Activated T-helper 17 cell treated with anti-CD3 and anti-CD28 coated beads, Interleukin-2, amount 50 U/mL, for 72 hours (primary cell): ENCODE data around the gene CHFR. TPM values are rescaled to one million over a fixed set of nuclear protein-coding genes. Genes with fewer than 3 reads are reported as not detected.
"Not testable (repeated sequence)": the region's sequence is repeated elsewhere in the genome, so short reads cannot be mapped to it uniquely, and the experiment has no call there.

Experiments
- ATAC-seq: fragments of 150-1000 bp; cut with Tn5 transposase; replicated peaks from 2 replicates; pipeline ENCODE4 v1.10.0; 2021; ENCODE audit warnings: mild to moderate bottlenecking, moderate library complexity
- H3K27ac Mint-ChIP-seq: one replicate; pipeline ENCODE4 v1.8.0; 2022; ENCODE audit warnings: mixed read lengths
- H3K27me3 Mint-ChIP-seq: one replicate; pipeline ENCODE4 v1.8.0; 2022; ENCODE audit warnings: mixed read lengths
- H3K36me3 Mint-ChIP-seq: one replicate; pipeline ENCODE4 v1.8.0; 2022; ENCODE audit warnings: low read depth, mild to moderate bottlenecking, mixed read lengths
- H3K4me1 Mint-ChIP-seq: one replicate; pipeline ENCODE4 v1.8.0; 2022; ENCODE audit warnings: mixed read lengths
- H3K4me3 Mint-ChIP-seq: one replicate; pipeline ENCODE4 v1.8.0; 2022; ENCODE audit warnings: mild to moderate bottlenecking, mixed read lengths
- H3K9me3 Mint-ChIP-seq: one replicate; pipeline ENCODE4 v1.8.0; 2022; ENCODE audit warnings: mixed read lengths
- total RNA-seq, 2 donors: library from RNA; stranded (reverse); gene quantifications; one replicate each; pipeline ENCODE4 v1.2.3, GENCODE V29; 2022

The CHFR gene
- 10 to 100 TPM; 41.5 to 59.9 TPM for total RNA-seq

GRCh38 chr12:132887513-132888351 is at the start of gene CHFR:
TSS of gene CHFR (minus strand) at chr12:132887605. CDS start at chr12:132887328, 277 bp downstream.
- Mint-ChIP-seq H3K9me3 (no peaks in the 10 kb centered on the region), H3K36me3 (peaks cover 35% of the 10 kb centered on the region), H3K27me3 (no peaks in the 10 kb centered on the region)

GRCh38 chr12:132936921-132937320 is 49.5 kb upstream of the CHFR start:
- not testable (repeated sequence) for H3K4me3 Mint-ChIP-seq, H3K27me3 Mint-ChIP-seq, H3K4me1 Mint-ChIP-seq, H3K27ac Mint-ChIP-seq, ATAC-seq
- Mint-ChIP-seq H3K9me3 (peaks cover 12% of the 10 kb centered on the region), H3K36me3 (peaks cover 54% of the 10 kb centered on the region)

More at GRCh38 chr12:132887513-132888351, at the start of gene CHFR:
- H3K4me1 Mint-ChIP-seq = peaks cover 17% of the 10 kb centered on the region
- H3K4me3 Mint-ChIP-seq = peak within 1 kb of the TSS; percentile 100
- ATAC-seq = peak; percentile 99
- H3K27ac Mint-ChIP-seq = peak within 1 kb of the TSS; percentile 100

- peaks cover 54% of the 10 kb centered on the region for H3K36me3 Mint-ChIP-seq
- peaks cover 13% of the 10 kb centered on the region for H3K9me3 Mint-ChIP-seq
- no peak overlapping the region for H3K27ac Mint-ChIP-seq
- ATAC-seq = no peak
- no peaks in the 10 kb centered on the region for H3K27me3 Mint-ChIP-seq
- peaks cover 2% of the 10 kb centered on the region for H3K4me1 Mint-ChIP-seq
- H3K4me3 Mint-ChIP-seq = no peak overlapping the region
Measured at GRCh38 chr12:132936163-132936562, 48.8 kb upstream of the CHFR start.

- no peak overlapping the region for H3K4me3 Mint-ChIP-seq
- peaks cover 3% of the 10 kb centered on the region for H3K4me1 Mint-ChIP-seq
- no peak for ATAC-seq
- peaks cover 45% of the 10 kb centered on the region for H3K9me3 Mint-ChIP-seq
- no peaks in the 10 kb centered on the region for H3K27me3 Mint-ChIP-seq
- H3K27ac Mint-ChIP-seq = no peak overlapping the region
- H3K36me3 Mint-ChIP-seq = peaks cover 46% of the 10 kb centered on the region
Measured at GRCh38 chr12:132926415-132926833, 39.0 kb upstream of the CHFR start.

GRCh38 chr12:132925597-132926414 is 38.4 kb upstream of the CHFR start:
- no peaks in the 10 kb centered on the region for H3K27me3 Mint-ChIP-seq
- no peak for ATAC-seq
- H3K36me3 Mint-ChIP-seq = peaks cover 40% of the 10 kb centered on the region
- H3K4me3 Mint-ChIP-seq = no peak overlapping the region
- H3K4me1 Mint-ChIP-seq = no peaks in the 10 kb centered on the region
- peaks cover 44% of the 10 kb centered on the region for H3K9me3 Mint-ChIP-seq
- H3K27ac Mint-ChIP-seq = no peak overlapping the region

- Mint-ChIP-seq H3K36me3 (peaks cover 28% of the 10 kb centered on the region), H3K4me1 (no peaks in the 10 kb centered on the region), H3K4me3 (no peak overlapping the region), H3K27ac (no peak overlapping the region), H3K27me3 (no peaks in the 10 kb centered on the region), H3K9me3 (peaks cover 39% of the 10 kb centered on the region)
- no peak for ATAC-seq
Measured at GRCh38 chr12:132924356-132924755, 37.0 kb upstream of the CHFR start.

GRCh38 chr12:132923356-132923909 is 36.0 kb upstream of the CHFR start:
- no peak for ATAC-seq

GRCh38 chr12:132922676-132923075 is 35.3 kb upstream of the CHFR start:
- no peak for ATAC-seq
- Mint-ChIP-seq H3K27ac (no peak overlapping the region), H3K36me3 (peaks cover 12% of the 10 kb centered on the region), H3K9me3 (peaks cover 41% of the 10 kb centered on the region), H3K4me3 (no peak overlapping the region), H3K27me3 (no peaks in the 10 kb centered on the region), H3K4me1 (no peaks in the 10 kb centered on the region)

More at GRCh38 chr12:132923356-132923909, 36.0 kb upstream of the CHFR start:
- H3K27ac Mint-ChIP-seq = no peak overlapping the region
- H3K36me3 Mint-ChIP-seq = peaks cover 18% of the 10 kb centered on the region
- H3K4me3 Mint-ChIP-seq = no peak overlapping the region
- no peaks in the 10 kb centered on the region for H3K27me3 Mint-ChIP-seq
- H3K4me1 Mint-ChIP-seq = no peaks in the 10 kb centered on the region
- H3K9me3 Mint-ChIP-seq = peaks cover 36% of the 10 kb centered on the region

- H3K27me3 Mint-ChIP-seq = no peaks in the 10 kb centered on the region
- no peak overlapping the region for H3K4me3 Mint-ChIP-seq
- peaks cover 38% of the 10 kb centered on the region for H3K9me3 Mint-ChIP-seq
- H3K27ac Mint-ChIP-seq = no peak overlapping the region
- no peaks in the 10 kb centered on the region for H3K4me1 Mint-ChIP-seq
- ATAC-seq = no peak
- H3K36me3 Mint-ChIP-seq = peaks cover 7% of the 10 kb centered on the region
Measured at GRCh38 chr12:132921685-132922084, 34.3 kb upstream of the CHFR start.

GRCh38 chr12:132918680-132919079 is 31.3 kb upstream of the CHFR start:
- Mint-ChIP-seq H3K9me3 (peaks cover 30% of the 10 kb centered on the region), H3K27ac (no peak overlapping the region), H3K27me3 (no peaks in the 10 kb centered on the region), H3K4me1 (no peaks in the 10 kb centered on the region), H3K36me3 (peaks cover 6% of the 10 kb centered on the region), H3K4me3 (no peak overlapping the region)
- ATAC-seq = no peak

GRCh38 chr12:132909030-132909368 is 21.6 kb upstream of the CHFR start:
- no peak for ATAC-seq
- no peaks in the 10 kb centered on the region for H3K4me1 Mint-ChIP-seq
- no peaks in the 10 kb centered on the region for H3K36me3 Mint-ChIP-seq
- H3K4me3 Mint-ChIP-seq = peak overlapping the region; percentile 90
- H3K27me3 Mint-ChIP-seq = no peaks in the 10 kb centered on the region
- peaks cover 18% of the 10 kb centered on the region for H3K9me3 Mint-ChIP-seq
- H3K27ac Mint-ChIP-seq = peak overlapping the region; percentile 93

GRCh38 chr12:132908145-132909029 is 21.0 kb upstream of the CHFR start:
- peak; percentile 93 for ATAC-seq

GRCh38 chr12:132907789-132908144 is 20.4 kb upstream of the CHFR start:
- H3K4me1 Mint-ChIP-seq, H3K27me3 Mint-ChIP-seq, ATAC-seq, H3K36me3 Mint-ChIP-seq: not testable (repeated sequence)
- Mint-ChIP-seq H3K4me3 (peak overlapping the region; percentile 90), H3K27ac (peak overlapping the region; percentile 93), H3K9me3 (peaks cover 11% of the 10 kb centered on the region)

More at GRCh38 chr12:132908145-132909029, 21.0 kb upstream of the CHFR start:
- Mint-ChIP-seq H3K27ac (peak overlapping the region; percentile 93), H3K9me3 (peaks cover 12% of the 10 kb centered on the region), H3K4me1 (no peaks in the 10 kb centered on the region), H3K4me3 (peak overlapping the region; percentile 90), H3K36me3 (no peaks in the 10 kb centered on the region), H3K27me3 (no peaks in the 10 kb centered on the region)

- H3K4me3 Mint-ChIP-seq = peak overlapping the region; percentile 90
- H3K4me1 Mint-ChIP-seq = no peaks in the 10 kb centered on the region
- H3K27me3 Mint-ChIP-seq = no peaks in the 10 kb centered on the region
- no peak for ATAC-seq
- H3K27ac Mint-ChIP-seq = no peak overlapping the region
- H3K36me3 Mint-ChIP-seq = no peaks in the 10 kb centered on the region
- H3K9me3 Mint-ChIP-seq = peaks cover 8% of the 10 kb centered on the region
Measured at GRCh38 chr12:132907216-132907615, 19.8 kb upstream of the CHFR start.
